Endometrial microvascular endothelial cells (primary cell): ENCODE measurements around the gene BTD. TPM values are rescaled to one million over a fixed set of nuclear protein-coding genes. Genes with fewer than 3 reads are reported as not detected.
"Not testable (repeated sequence)": the region's sequence is repeated elsewhere in the genome, so short reads cannot be mapped to it uniquely, and the experiment has no call there.

Experiments
- in situ Hi-C: cut with HindIII; loops from 2 replicates; pipeline ENCODE4 v1.10.0; 2017; ENCODE audit warnings: low sequenced_read_pairs, low pct_unique_long_range_greater_than_20kb; ENCODE audit errors: inconsistent ontology term
- total RNA-seq: library from RNA; depleted of rRNA; stranded (reverse); fragments of >200 nt; gene quantifications from one replicate; pipeline ENCODE4 v1.2.3, GENCODE V29; 2015; ENCODE audit errors: inconsistent ontology term

The BTD gene
- total RNA-seq, 1 donor from 2014 or later: 17.7 TPM

GRCh38 chr3:15601046-15601398 lies 523 bp upstream of the BTD start:
- in situ Hi-C loops: no loop called here

- in situ Hi-C loops: no loop called here
These were observed 596 bp downstream of the BTD start for GRCh38 chr3:15602146-15602536.

GRCh38 chr3:15602816-15603215 lies 1.3 kb downstream of the BTD start:
- in situ Hi-C loops: not testable (repeated sequence)

- in situ Hi-C loops: not testable (repeated sequence)
These were observed 3.0 kb downstream of the BTD start for GRCh38 chr3:15604584-15604983.

GRCh38 chr3:15606434-15606891 lies 4.9 kb downstream of the BTD start:
- in situ Hi-C loops: no loop called here

GRCh38 chr3:15610082-15610759 lies 8.7 kb downstream of the BTD start:
- in situ Hi-C loops: no loop called here

GRCh38 chr3:15611018-15611417 lies 9.5 kb downstream of the BTD start:
- in situ Hi-C loops: no loop called here

GRCh38 chr3:15612001-15612400 lies 10.5 kb downstream of the BTD start:
- in situ Hi-C loops: no loop called here

- in situ Hi-C loops: no loop called here
These were observed 13.4 kb downstream of the BTD start for GRCh38 chr3:15614958-15615357.

- in situ Hi-C loops: no loop called here
These were observed 14.5 kb downstream of the BTD start for GRCh38 chr3:15616053-15616452.

- in situ Hi-C loops: not testable (repeated sequence)
These were observed 18.3 kb downstream of the BTD start for GRCh38 chr3:15619659-15620464.

GRCh38 chr3:15623535-15624440 lies 22.2 kb downstream of the BTD start:
- in situ Hi-C loops: no loop called here

- in situ Hi-C loops: loop anchor here (25.0 kb wide), 2 partner anchors 158 to 433 kb away; partner anchors contain the start of gene ANKRD28
These were observed 27.4 kb downstream of the BTD start for GRCh38 chr3:15628967-15629366.

- in situ Hi-C loops: loop anchor here (25.0 kb wide), 2 partner anchors 157 to 432 kb away; partner anchors contain the start of gene ANKRD28
These were observed 28.5 kb downstream of the BTD start for GRCh38 chr3:15629860-15630597.

- in situ Hi-C loops: loop anchor here (25.0 kb wide), 2 partner anchors 157 to 432 kb away; partner anchors contain the start of gene ANKRD28
These were observed 29.3 kb downstream of the BTD start for GRCh38 chr3:15630646-15631350.

- in situ Hi-C loops: loop anchor here (25.0 kb wide), 2 partner anchors 156 to 431 kb away; partner anchors contain the start of gene ANKRD28
These were observed 30.1 kb downstream of the BTD start for GRCh38 chr3:15631426-15632211.

- in situ Hi-C loops: loop anchor here (25.0 kb wide), 2 partner anchors 155 to 430 kb away; partner anchors contain the start of gene ANKRD28
These were observed 30.7 kb downstream of the BTD start for GRCh38 chr3:15632212-15632580.
